ENCODE results near the gene ASPSCR1. TPM values are rescaled to one million over a fixed set of nuclear protein-coding genes. Genes with fewer than 3 reads are reported as not detected.
A peak's percentile ranks its signal among the peaks of the same experiment; 100 is the strongest.

The ASPSCR1 gene
- total RNA-seq, 1 donor from 2014 or later: 13.1 TPM

DNA sequence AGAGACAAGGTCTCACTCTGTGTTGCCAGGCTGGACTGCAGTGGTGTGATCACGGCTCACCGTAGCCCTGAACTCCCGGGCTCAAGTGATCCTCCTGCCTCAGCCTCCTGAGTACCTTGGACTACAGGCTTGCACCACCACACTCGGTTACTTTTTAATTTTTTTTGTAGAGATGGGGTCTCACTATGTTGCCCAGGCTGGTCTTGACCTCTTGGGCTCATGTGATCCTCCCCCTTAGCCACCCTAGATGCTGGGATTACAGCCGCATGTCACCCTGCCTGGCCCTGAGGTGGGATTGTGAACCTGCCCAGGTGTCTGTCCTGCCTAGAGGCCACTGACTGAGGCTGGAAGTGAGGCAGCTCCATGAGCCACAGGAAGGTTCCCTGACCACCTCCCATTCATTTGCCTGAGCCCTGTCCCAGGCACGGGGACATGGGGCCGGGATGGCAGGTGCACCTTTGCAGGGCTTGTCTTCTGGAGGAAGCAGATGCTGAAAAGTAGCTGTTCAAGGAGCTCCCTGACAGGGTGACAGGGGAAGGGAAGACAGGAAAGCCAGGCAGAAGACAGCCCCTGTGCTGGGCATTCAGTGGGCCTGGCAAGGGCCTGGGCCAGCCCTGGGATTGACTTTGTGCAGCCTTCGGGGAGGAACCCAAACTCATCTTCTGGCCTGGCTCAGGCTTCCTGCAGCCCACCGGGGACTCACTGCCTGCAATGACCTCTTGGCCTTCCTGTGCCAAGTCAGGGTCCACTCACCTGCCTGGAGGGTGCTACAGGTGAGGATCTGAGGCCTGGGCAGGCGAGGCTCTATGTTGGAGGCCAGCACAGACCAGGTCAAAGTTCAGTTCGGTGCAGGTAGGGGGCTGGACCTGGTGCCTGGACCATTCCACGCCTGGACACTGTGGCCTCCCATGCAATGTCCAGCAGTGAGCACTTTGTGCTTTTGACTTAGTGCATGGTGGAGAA, 8.3 kb upstream of the ASPSCR1 start:
- Histone ChIP-seq H3K4me3 (no peak overlapping the region), H3K27me3 (peaks cover 71% of the 10 kb centered on the region), H3K9me3 (ENCODE audit: low read depth) (peaks cover 3% of the 10 kb centered on the region), H4K20me1 (ENCODE audit: low read depth) (no peaks in the 10 kb centered on the region), H2AFZ (replicated peaks) (no peak overlapping the region), H3K9ac (no peak overlapping the region), H3F3A (ENCODE audit: low read depth) (peaks cover 19% of the 10 kb centered on the region), H3K4me2 (no peak overlapping the region), H3K79me2 (ENCODE audit: low read depth) (no peaks in the 10 kb centered on the region), H3K27ac (no peak overlapping the region), H3K4me1 (peaks cover 22% of the 10 kb centered on the region), H3K36me3 (no peaks in the 10 kb centered on the region)
- Mint-ChIP-seq H3K4me1 (peaks cover 34% of the 10 kb centered on the region), H3K27ac (peak overlapping the region; percentile 29), H3K4me3 (peak overlapping the region; percentile 18), H3K36me3 (no peaks in the 10 kb centered on the region), H3K27me3 (ENCODE audit: insufficient read depth, low read depth) (peaks cover 23% of the 10 kb centered on the region), H3K9me3 (peaks cover 10% of the 10 kb centered on the region)
- TF ChIP-seq EZH2phosphoT487 (IDR thresholded peaks at IDR 0.05) (no peak), EZH2 (IDR thresholded peaks at IDR 0.05) (no peak)
- TF ChIP-seq, protein P1, sequence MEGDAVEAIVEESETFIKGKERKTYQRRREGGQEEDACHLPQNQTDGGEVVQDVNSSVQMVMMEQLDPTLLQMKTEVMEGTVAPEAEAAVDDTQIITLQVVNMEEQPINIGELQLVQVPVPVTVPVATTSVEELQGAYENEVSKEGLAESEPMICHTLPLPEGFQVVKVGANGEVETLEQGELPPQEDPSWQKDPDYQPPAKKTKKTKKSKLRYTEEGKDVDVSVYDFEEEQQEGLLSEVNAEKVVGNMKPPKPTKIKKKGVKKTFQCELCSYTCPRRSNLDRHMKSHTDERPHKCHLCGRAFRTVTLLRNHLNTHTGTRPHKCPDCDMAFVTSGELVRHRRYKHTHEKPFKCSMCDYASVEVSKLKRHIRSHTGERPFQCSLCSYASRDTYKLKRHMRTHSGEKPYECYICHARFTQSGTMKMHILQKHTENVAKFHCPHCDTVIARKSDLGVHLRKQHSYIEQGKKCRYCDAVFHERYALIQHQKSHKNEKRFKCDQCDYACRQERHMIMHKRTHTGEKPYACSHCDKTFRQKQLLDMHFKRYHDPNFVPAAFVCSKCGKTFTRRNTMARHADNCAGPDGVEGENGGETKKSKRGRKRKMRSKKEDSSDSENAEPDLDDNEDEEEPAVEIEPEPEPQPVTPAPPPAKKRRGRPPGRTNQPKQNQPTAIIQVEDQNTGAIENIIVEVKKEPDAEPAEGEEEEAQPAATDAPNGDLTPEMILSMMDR (IDR thresholded peaks at IDR 0.05): no peak
- no peak for DNase-seq (ENCODE audit: low spot score)

DNA sequence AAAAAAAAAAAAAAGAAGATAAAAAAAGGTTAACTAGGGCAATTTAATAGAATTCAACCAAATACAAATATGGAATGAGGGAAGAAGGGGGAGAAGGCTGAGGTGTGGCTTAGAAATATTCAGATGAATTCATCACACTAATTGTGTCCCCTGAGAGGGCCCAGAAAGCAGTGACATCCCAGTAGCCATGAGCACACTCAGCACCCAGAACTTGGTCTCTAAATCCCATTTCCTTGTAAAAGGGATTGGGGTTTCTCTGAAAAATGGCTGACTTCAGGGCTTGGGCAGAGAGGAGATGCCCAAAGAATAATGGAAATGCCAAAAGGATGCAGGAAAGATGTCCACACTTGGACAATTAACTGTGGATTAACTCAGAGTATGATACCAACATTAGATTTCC, 4.0 kb upstream of the ASPSCR1 start:
- no peaks in the 10 kb centered on the region for H3K36me3 Mint-ChIP-seq
- H3K9me3 Mint-ChIP-seq: peaks cover 22% of the 10 kb centered on the region
- H3K9ac ChIP-seq: no peak overlapping the region
- no peak for DNase-seq (ENCODE audit: low spot score)
- peaks cover 4% of the 10 kb centered on the region for H3K4me1 ChIP-seq
- no peaks in the 10 kb centered on the region for H3K36me3 ChIP-seq
- H3K4me3 ChIP-seq: no peak overlapping the region
- peaks cover 7% of the 10 kb centered on the region for H3K79me2 ChIP-seq (ENCODE audit: low read depth)
- H3K4me1 Mint-ChIP-seq: peaks cover 19% of the 10 kb centered on the region
- peaks cover 14% of the 10 kb centered on the region for H3K27me3 Mint-ChIP-seq (ENCODE audit: insufficient read depth, low read depth)
- H3K27me3 ChIP-seq: peaks cover 59% of the 10 kb centered on the region
- peaks cover 3% of the 10 kb centered on the region for H3K9me3 ChIP-seq (ENCODE audit: low read depth)
- H3K27ac Mint-ChIP-seq: no peak overlapping the region
- H3K4me2 ChIP-seq: no peak overlapping the region
- no peaks in the 10 kb centered on the region for H4K20me1 ChIP-seq (ENCODE audit: low read depth)
- H3F3A ChIP-seq (ENCODE audit: low read depth): peaks cover 4% of the 10 kb centered on the region
- no peak overlapping the region for H3K4me3 Mint-ChIP-seq
- TF ChIP-seq EZH2 (IDR thresholded peaks at IDR 0.05): no peak
- no peak for TF ChIP-seq EZH2phosphoT487 (IDR thresholded peaks at IDR 0.05)
- TF ChIP-seq, protein P1 (IDR thresholded peaks at IDR 0.05): no peak
- H2AFZ ChIP-seq (replicated peaks): no peak overlapping the region
- H3K27ac ChIP-seq: no peak overlapping the region

DNA sequence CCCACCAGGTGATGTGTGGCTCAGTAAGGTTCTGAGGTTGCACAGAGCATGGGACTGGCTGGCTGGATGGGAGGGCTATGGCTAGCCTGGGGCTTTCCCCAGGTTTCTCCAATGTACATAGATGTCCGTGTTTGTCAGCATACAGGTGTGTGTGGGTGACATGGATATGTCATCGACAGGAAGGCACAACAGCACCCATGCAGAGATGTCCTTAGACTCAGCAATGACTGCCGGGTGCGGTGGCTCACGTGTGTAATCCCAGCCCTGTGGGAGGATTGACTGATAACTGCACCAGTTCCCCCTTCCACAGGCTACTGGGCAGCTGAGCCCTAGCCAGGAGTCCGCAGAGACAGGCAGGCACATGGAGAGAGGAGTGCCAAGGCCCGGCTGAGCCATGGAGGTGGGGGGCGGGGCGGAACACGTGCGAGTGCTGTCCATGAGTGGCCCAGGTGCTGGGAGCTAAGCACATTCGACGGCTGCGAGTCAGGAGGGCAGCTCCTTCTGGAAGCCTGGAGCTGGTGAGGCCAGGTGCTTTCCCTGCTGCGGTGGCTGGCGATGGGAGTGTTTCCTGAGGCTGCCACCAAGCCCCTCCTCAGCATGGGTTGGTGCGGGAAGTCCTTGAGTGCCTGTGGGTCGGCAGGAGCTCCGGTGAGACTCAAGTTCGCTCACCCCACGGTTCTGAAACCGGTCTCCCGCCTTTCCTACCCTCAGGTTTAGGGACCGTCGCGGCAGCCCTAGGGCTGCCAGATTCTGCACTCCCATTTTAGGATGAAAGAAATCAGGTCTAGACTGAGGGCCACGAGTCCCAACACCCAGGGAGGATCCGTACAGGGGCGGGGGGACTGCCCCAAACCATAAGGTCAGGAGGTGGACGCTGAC, 858 bp upstream of the ASPSCR1 start:
- TF ChIP-seq EZH2phosphoT487 (IDR thresholded peaks at IDR 0.05) (no peak), EZH2 (IDR thresholded peaks at IDR 0.05) (no peak)
- TF ChIP-seq, protein P1 (IDR thresholded peaks at IDR 0.05): no peak
- Histone ChIP-seq H3K4me2 (peak overlapping the region; percentile 77), H3K27ac (no peak overlapping the region), H2AFZ (replicated peaks) (peak overlapping the region; percentile 14), H3K36me3 (no peaks in the 10 kb centered on the region), H3K27me3 (peaks cover 35% of the 10 kb centered on the region), H3F3A (ENCODE audit: low read depth) (peaks cover 4% of the 10 kb centered on the region), H3K9ac (no peak overlapping the region), H3K4me3 (peak overlapping the region; percentile 96), H4K20me1 (ENCODE audit: low read depth) (no peaks in the 10 kb centered on the region), H3K79me2 (ENCODE audit: low read depth) (peaks cover 13% of the 10 kb centered on the region), H3K9me3 (ENCODE audit: low read depth) (peaks cover 3% of the 10 kb centered on the region), H3K4me1 (peaks cover 3% of the 10 kb centered on the region)
- Mint-ChIP-seq H3K36me3 (peaks cover 10% of the 10 kb centered on the region), H3K4me1 (peaks cover 17% of the 10 kb centered on the region), H3K27me3 (ENCODE audit: insufficient read depth, low read depth) (peaks cover 19% of the 10 kb centered on the region), H3K27ac (peak overlapping the region; percentile 83), H3K4me3 (peak overlapping the region; percentile 95), H3K9me3 (peaks cover 20% of the 10 kb centered on the region)
- DNase-seq (ENCODE audit: low spot score): peak; percentile 39
